Body of pancreas (tissue), 4 donors: ENCODE measurements around the gene CCSER2. TPM values are rescaled to one million over a fixed set of nuclear protein-coding genes. Genes with fewer than 3 reads are reported as not detected.
A peak's percentile ranks its signal among the peaks of the same experiment; 100 is the strongest.
"Not testable (repeated sequence)": the region's sequence is repeated elsewhere in the genome, so short reads cannot be mapped to it uniquely, and the experiment has no call there.

Experiments
- ATAC-seq: fragments of 150-250 bp; one replicate; pipeline ENCODE4 v1.9.1; 2016
- DNase-seq, 4 donors: peaks; one replicate each; pipeline ENCODE4 v3.0.0-alpha.2; 2019
- H3K27ac ChIP-seq, 4 donors: fragments of 200-600 bp; sonication (generic); 1 replicate in 3 of 4; 2 replicates in 1 of 4; pipeline versions ENCODE4 v1.5.1 to v1.6.1; 2016 to 2019; ENCODE audit warnings: mild to moderate bottlenecking in 1 of 4, mixed read lengths in 1 of 4, moderate library complexity in 1 of 4
- H3K27me3 ChIP-seq, 2 donors: fragments of 200-600 bp; sonication (generic); one replicate each; pipeline ENCODE4 v1.6.0; 2016; ENCODE audit warnings: mild to moderate bottlenecking in 1 of 2
- H3K36me3 ChIP-seq, 2 donors: fragments of 200-600 bp; sonication (generic); replicated peaks in 1 of 2; 2 replicates each; pipeline ENCODE4 v1.5.1; 2016; ENCODE audit warnings: low read depth in 2 of 2; ENCODE audit not compliant: insufficient read depth in 1 of 2
- H3K4me1 ChIP-seq: fragments of 200-600 bp; sonication (generic); one replicate; pipeline ENCODE4 v1.6.0; 2016
- H3K4me3 ChIP-seq, 2 donors: fragments of 200-600 bp; sonication (generic); 1 replicate in 1 of 2; 2 replicates in 1 of 2; pipeline ENCODE4 v1.5.1; 2016 to 2019
- H3K9me3 ChIP-seq, 3 donors: fragments of 200-600 bp; sonication (generic); 1 replicate in 2 of 3; 2 replicates in 1 of 3; pipeline ENCODE4 v1.5.1; 2016
- CTCF ChIP-seq, 7 experiments: fragments of 450-650 bp in 4 of 7; fragments of 200-600 bp in 3 of 7; sonication (generic) in 3 of 7; IDR thresholded peaks; one replicate each; pipeline ENCODE4 v1.5.1; 2016 to 2019; ENCODE audit warnings: antibody characterized with exemption in 7 of 7
- POLR2A ChIP-seq, 3 donors: fragments of 450-650 bp; IDR thresholded peaks; one replicate each; pipeline ENCODE4 v1.6.1; 2016; ENCODE audit warnings: antibody characterized with exemption in 3 of 3, mild to moderate bottlenecking in 2 of 3
- WGBS, 2 donors: methylation state at CpG; one replicate each; pipeline ENCODE4 v1.1.5; 2017; 5-methylcytosine and 5-hydroxymethylcytosine counted together
- intact Hi-C: fragments of 100-400 bp; cut with DNase I; formaldehyde crosslinking; loops from one replicate; pipeline ENCODE4 v1.15.1; 2023
- total RNA-seq, 2 donors: library from RNA; depleted of rRNA; stranded (reverse); fragments of >200 nt; gene quantifications; one replicate each; pipeline ENCODE4 v1.1.0, GENCODE V29; 2016

CCSER2 gene
- total RNA-seq, 2 donors from 2014 or later = 14.5 to 20.0 TPM

GRCh38 chr10:84523526-84523925 lies 195.1 kb downstream of the CCSER2 start:
- Histone ChIP-seq H3K27ac (no peak overlapping the region), H3K4me3 (no peak overlapping the region), H3K27me3 (no peaks in the 10 kb centered on the region), H3K9me3 (peaks cover 0 to 7% (median 0%) of the 10 kb centered on the region in 3 donors), H3K36me3 (no peaks in the 10 kb centered on the region), H3K4me1 (peaks cover 22% of the 10 kb centered on the region)
- intact Hi-C loops = no loop called here
- DNase-seq = peak in 2 of 4 donors; percentile 47 to 51
- TF ChIP-seq CTCF (IDR thresholded peaks at IDR 0.05) (no peak), POLR2A (IDR thresholded peaks at IDR 0.05) (no peak)
- 52 to 57% methylated on average over 5 of the region's 5 CpGs for WGBS, 2 donors
- no peak for ATAC-seq

DNA sequence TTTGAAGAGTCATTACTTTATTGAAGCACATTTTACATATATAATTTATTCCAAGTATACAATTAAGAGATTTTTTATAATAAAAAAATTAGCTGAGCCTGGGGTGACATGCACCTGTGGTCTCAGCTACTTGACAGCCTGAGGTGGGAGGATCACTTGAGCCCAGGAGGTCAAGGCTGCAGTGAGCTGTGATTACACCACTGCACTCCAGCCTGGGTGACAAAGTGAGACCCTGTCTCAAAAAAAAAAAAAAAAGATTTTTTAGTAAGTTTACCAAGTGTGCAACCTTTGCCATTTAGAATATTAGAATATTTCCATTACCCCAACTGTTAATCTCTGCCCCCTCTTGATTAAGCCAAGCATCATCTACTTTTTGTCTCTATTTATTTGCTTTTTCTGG lies 196.0 kb downstream of the CCSER2 start:
- DNase-seq (no peak), ATAC-seq (no peak)
- Histone ChIP-seq H3K4me1 (peaks cover 21% of the 10 kb centered on the region), H3K27me3 (no peaks in the 10 kb centered on the region), H3K9me3 (peaks cover 0 to 7% (median 0%) of the 10 kb centered on the region in 3 donors), H3K36me3 (no peaks in the 10 kb centered on the region), H3K27ac (no peak overlapping the region), H3K4me3 (no peak overlapping the region)
- intact Hi-C loops = no loop called here
- TF ChIP-seq CTCF (IDR thresholded peaks at IDR 0.05) (no peak), POLR2A (IDR thresholded peaks at IDR 0.05) (no peak)

GRCh38 chr10:84525120-84525806 lies 196.9 kb downstream of the CCSER2 start:
- no peak for TF ChIP-seq CTCF (IDR thresholded peaks at IDR 0.05)
- no peak for TF ChIP-seq POLR2A (IDR thresholded peaks at IDR 0.05)
- ATAC-seq (no peak), DNase-seq (no peak)
- H3K36me3 ChIP-seq = no peaks in the 10 kb centered on the region
- no peak overlapping the region for H3K27ac ChIP-seq
- H3K4me1 ChIP-seq = peaks cover 21% of the 10 kb centered on the region
- WGBS, 2 donors = 88 to 93% methylated on average over 17 of the region's 17 CpGs
- intact Hi-C loops = no loop called here
- H3K9me3 ChIP-seq = peaks cover 0 to 7% (median 0%) of the 10 kb centered on the region in 3 donors
- H3K27me3 ChIP-seq = no peaks in the 10 kb centered on the region
- no peak overlapping the region for H3K4me3 ChIP-seq

DNA sequence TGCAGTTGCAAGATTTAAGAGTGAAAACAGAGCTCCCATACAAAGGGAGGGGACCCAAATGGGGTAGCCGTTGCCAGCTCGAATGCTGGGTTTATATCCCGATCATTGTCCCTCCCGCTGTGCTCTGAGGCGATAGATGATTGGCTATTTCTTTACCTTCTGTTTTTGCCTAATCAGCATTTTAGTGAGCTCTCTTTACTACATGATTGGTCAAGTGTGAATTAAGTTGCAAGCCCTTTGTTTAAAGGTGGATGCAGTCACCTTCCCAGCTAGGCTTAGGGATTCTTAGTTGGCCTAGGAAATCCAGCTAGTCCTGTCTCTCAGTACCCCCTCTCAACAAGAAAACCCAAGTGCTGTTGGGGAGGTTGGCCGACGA lies 197.4 kb downstream of the CCSER2 start:
- 93 to 97% methylated on average over 7 of the region's 7 CpGs for WGBS, 2 donors

DNA sequence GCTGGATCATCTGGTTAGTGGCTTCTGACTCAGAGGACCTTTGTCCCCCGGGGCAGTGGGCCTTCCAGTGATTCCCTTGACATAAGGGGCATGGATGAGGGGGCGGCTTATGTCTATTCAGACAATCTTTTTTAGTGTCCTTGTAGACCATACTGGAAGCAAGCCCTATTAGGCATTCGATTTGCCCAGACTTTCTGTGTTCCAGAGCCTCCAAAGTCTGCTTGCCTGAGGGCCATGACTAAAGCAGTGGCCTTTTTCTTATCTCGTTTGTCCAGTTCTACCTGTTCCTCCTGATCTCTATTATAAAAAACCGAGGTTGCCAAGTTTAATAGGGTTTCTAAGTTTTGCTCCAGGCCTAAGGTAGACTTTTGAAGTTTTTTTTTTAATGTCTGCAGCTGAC lies 199.0 kb downstream of the CCSER2 start:
- ATAC-seq, H3K9me3 ChIP-seq, intact Hi-C loops, H3K27me3 ChIP-seq, H3K36me3 ChIP-seq, H3K4me3 ChIP-seq: not testable (repeated sequence)
- peaks cover 21% of the 10 kb centered on the region for H3K4me1 ChIP-seq
- DNase-seq = peak in 3 of 4 donors; percentile 35 to 46 (median 46)
- 35 to 42% methylated on average over 5 of the region's 5 CpGs for WGBS, 2 donors
- H3K27ac ChIP-seq = peak overlapping the region; percentile 37 to 69 (median 62)

More for the DNA sequence above, 197.4 kb downstream of the CCSER2 start:
- H3K27ac ChIP-seq, DNase-seq, H3K9me3 ChIP-seq, H3K36me3 ChIP-seq, intact Hi-C loops, ATAC-seq, H3K27me3 ChIP-seq, H3K4me3 ChIP-seq: not testable (repeated sequence)
- peaks cover 21% of the 10 kb centered on the region for H3K4me1 ChIP-seq

GRCh38 chr10:84528526-84528925 lies 200.1 kb downstream of the CCSER2 start:
- ATAC-seq, intact Hi-C loops, DNase-seq, H3K4me3 ChIP-seq, H3K27me3 ChIP-seq, H3K9me3 ChIP-seq, H3K27ac ChIP-seq, H3K36me3 ChIP-seq: not testable (repeated sequence)
- peaks cover 21% of the 10 kb centered on the region for H3K4me1 ChIP-seq
- WGBS, 2 donors = 80 to 82% methylated on average over 5 of the region's 5 CpGs
